DMS79 treated with DMSO at 0.1 percent for 48 hours (cell line): ENCODE data around the gene IL17RE.
"Not testable (repeated sequence)": the region's sequence is repeated elsewhere in the genome, so short reads cannot be mapped to it uniquely, and the experiment has no call there.

Experiments used
- DNase-seq: peaks from one replicate; lab custom pipeline; 2025; lab: John Stamatoyannopoulos, UW

The IL17RE gene

GRCh38 chr3:9879830-9880549, 22.7 kb upstream of the IL17RE start, which contains the start of gene CIDEC:
TSS of gene CIDEC (minus strand) at chr3:9880253. CDS start at chr3:9878486, 1,767 bp downstream.
- DNase-seq: no peak

- DNase-seq: no peak
Measured at GRCh38 chr3:9881441-9881840, 21.2 kb upstream of the IL17RE start.

- DNase-seq: no peak
Measured at GRCh38 chr3:9883706-9884554, 18.7 kb upstream of the IL17RE start.

GRCh38 chr3:9884555-9885165, 18.0 kb upstream of the IL17RE start:
- DNase-seq: no peak

- no peak for DNase-seq
Measured at GRCh38 chr3:9886328-9886727, 16.3 kb upstream of the IL17RE start.

GRCh38 chr3:9887480-9887879, 15.2 kb upstream of the IL17RE start:
- DNase-seq: no peak

DNA sequence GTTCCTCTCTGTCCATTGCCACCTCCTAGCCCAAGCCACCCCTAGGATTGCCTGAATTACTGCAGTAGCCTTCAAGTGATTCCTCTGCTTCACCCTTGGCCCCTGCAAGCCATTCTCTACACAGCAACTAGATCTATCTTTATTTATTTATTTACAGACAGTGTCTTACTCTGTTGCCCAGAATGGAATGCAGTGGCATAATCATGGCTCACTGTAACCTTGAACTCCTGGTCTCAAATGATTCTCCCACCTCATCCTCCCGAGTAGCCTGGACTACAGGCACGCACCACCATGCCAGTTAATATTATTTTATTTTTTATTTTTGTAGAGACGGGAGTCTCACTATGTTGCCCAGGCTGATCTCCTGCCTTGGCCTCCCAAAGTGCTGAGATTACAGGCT, 14.1 kb upstream of the IL17RE start:
- DNase-seq: no peak

GRCh38 chr3:9889405-9889804, 13.2 kb upstream of the IL17RE start:
- DNase-seq: no peak

GRCh38 chr3:9890249-9891071, 12.2 kb upstream of the IL17RE start, which contains the start of gene JAGN1:
TSS of gene JAGN1 (plus strand) at chr3:9890610. CDS start at chr3:9890723, 113 bp downstream.
- peak; percentile 46 for DNase-seq

- no peak for DNase-seq
Measured at GRCh38 chr3:9891072-9891622, 11.5 kb upstream of the IL17RE start.

DNA sequence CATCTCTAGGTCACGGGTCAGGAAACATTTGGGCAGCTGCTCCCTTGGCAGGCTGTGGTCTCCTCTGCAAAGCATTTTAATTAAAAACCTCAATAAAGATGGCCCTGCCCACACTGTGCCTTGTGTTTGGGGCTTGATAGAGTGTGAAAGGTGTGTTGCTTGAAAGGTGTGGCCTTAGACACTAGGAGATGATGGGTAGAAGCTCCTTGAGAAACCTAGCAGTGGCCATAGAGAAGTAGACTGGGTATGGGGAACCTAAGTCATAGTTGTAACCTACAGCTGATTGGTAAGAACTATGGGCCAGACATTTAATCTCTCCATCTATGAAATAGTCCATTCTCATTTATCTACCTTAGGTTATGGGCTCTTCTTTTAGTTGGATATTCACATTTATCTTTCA, 8.9 kb upstream of the IL17RE start:
- no peak for DNase-seq

- DNase-seq: not testable (repeated sequence)
Measured at GRCh38 chr3:9895715-9896114, 6.9 kb upstream of the IL17RE start.

DNA sequence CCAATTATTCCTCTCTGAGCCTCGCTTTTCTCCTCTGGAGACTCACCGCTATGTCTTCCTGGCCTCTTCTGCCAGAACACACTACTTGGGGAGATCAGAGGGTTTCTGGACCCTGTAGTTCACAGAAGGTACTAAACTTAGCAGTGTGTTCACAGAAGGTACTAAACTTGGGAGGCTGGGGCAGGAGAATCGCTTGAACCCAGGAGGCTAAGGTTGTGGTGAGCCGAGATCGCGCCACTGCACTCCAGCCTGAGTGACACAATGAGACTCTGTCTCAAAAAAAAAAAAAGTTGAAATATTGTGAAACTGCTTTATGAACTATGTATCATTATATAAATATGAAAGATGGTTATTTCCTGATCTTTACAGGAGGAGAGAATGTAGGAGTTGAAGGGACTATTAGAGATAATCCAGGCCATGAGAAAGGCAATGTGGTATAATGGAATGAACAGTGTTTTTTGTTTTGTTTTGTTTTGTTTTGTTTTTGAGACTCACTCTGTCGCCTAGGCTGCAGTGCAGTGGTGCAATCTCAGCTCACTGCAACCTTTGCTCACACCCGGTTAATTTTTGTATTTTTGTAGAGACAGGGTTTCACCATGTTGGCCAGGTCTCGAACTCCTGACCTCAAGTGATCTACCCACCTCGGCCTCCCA, 5.8 kb upstream of the IL17RE start:
- DNase-seq: not testable (repeated sequence)

DNA sequence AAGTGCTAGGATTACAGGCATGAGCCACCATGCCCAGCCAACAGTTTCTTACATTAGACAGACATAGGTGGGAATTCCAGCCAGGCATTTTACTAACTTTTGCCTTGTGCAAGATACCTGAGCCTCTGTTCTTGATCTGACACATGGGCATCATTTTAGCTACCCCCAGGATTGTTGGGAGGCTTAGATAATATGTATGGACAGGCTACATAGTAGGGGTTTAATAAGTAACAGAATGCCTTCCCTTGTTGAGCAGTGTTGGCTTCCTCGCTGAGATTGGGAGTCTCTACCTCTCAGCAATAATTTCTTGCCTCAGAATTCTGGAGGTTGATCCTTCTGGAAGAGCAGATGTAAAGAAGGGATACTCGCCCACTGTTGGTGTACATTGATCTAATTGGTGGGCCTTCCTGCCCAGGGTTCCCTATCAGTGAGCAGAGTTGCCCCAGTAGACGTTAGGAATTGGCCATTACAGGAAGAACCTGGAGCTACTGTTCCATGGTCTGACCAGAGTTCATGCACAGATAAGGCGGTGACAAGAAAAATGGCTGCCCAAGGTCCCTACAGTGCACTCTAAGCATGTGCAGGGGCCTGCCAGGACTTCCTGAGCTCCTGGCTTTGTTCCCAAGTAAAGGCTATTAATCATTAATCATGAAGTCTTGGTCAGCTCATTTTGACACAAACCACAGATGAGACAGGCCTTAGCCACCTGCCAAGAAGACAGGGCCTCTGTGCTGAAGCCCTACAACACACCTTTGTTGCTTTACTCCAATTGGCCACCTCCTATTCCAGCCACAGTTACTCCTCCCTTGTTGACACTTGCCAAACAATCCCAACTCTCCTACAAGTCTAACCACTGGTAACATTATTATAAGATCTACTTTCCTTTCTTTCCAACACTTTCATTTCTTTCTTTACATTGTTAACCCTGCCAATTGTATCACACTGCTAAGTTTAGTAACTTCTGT, 5.0 kb upstream of the IL17RE start:
- no peak for DNase-seq

GRCh38 chr3:9898467-9899241, 4.0 kb upstream of the IL17RE start:
- DNase-seq: no peak

DNA sequence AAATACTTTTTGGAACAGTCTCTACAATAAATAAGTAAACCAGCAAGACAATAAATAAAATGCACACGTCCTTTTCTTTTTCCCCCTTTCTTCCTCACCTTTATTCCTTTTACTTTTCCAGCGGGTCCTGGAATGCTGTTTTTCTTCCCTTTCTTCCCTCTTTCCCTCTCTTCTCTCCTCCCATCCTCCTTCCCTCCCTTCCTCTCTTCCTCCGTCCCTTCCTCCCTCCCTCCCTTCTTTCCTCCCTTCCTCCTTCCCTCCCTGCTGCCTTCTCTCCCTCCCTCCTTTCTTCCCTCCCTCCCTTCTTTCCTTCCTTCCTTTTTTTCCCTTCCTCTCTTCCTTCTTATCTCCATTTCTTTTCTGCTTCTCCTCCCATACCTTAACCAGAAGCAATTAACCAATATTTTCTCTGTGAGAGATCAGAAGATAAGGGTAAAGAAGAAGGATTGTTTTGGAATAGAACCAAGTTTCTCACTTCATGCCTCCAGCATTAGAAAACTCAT, 3.3 kb upstream of the IL17RE start:
- DNase-seq: no peak

DNA sequence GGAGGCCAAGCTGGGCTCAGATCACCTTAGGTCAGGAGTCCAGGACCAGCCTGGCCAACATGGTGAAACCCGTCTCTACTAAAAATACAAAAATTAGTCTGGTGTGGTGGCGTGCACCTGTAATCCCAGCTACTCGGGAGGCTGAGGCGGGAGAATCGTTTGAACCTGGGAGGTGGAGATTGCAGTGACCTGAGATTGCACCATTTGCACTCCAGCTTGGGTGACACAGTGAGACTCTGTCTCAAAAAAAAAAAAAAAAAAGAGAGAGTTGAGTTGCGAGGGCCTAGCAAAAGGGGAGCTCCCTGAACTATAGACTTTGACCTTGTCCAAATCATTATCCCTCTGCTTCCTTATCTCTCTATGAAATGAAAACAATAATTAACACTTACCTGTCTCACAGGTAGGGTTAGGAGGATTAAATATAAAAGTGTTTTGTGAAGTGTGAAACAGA, 1.7 kb upstream of the IL17RE start:
- DNase-seq: not testable (repeated sequence)

DNA sequence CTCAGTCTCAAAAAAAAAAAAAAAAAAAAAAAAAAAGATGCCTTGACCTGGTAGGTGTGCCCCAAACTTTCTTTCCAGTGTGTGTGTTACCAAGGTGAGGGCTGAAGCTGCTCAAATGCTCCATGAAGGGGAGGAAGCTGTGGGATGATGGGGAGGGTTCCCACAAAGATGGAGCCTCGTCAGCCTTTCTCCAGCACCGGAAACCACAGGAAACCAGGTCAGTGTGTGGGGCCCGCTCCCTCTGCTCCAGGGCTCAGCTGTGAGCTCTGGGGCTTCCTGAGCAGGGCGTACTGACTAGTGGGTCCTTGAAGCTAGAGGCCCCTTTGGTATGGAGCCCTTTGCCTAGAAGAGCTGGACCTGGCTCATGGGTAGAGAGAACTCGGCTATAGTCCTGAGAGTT, 681 bp upstream of the IL17RE start:
- DNase-seq: no peak

GRCh38 chr3:9903238-9903624, 583 bp downstream of the IL17RE start:
- no peak for DNase-seq
